Esophagus squamous epithelium (tissue), 4 donors: ENCODE results near the gene MMD.

ENCODE experiments used
- CTCF ChIP-seq, 6 experiments: fragments of 450-650 bp in 4 of 6; fragments of 200-600 bp in 2 of 6; sonication (generic) in 2 of 6; IDR thresholded peaks; one replicate each; pipeline ENCODE4 v1.5.1; 2016 to 2019; ENCODE audit warnings: antibody characterized with exemption in 6 of 6, mild to moderate bottlenecking in 4 of 6, moderate library complexity in 4 of 6
- POLR2A ChIP-seq, 4 donors: fragments of 450-650 bp; IDR thresholded peaks; one replicate each; pipeline ENCODE4 v1.6.1; 2017; ENCODE audit warnings: antibody characterized with exemption in 4 of 4, mild to moderate bottlenecking in 4 of 4, moderate library complexity in 3 of 4

DNA sequence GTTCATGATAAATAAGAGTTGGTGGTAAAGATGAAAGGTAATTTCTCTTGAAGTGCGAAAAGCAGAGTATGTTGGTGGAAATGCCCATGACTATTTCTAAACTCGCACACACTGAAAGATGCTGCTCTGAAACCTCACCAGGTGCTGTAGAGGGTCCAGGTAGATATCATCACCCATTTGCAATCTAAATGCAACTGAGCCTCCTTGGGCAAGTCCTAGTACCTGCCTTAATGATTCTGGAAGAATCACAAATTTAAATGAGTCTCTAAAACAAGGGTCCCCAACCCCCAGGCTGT lies 5.9 kb upstream of the MMD start:
- no peak for TF ChIP-seq POLR2A (IDR thresholded peaks at IDR 0.05)
- no peak for TF ChIP-seq CTCF (IDR thresholded peaks at IDR 0.05)
